ENCODE measurements around the gene IGF1. TPM values are rescaled to one million over a fixed set of nuclear protein-coding genes. Genes with fewer than 3 reads are reported as not detected.

The IGF1 gene
- total RNA-seq, 1 experiment from 2014 or later = 0.42 TPM

DNA sequence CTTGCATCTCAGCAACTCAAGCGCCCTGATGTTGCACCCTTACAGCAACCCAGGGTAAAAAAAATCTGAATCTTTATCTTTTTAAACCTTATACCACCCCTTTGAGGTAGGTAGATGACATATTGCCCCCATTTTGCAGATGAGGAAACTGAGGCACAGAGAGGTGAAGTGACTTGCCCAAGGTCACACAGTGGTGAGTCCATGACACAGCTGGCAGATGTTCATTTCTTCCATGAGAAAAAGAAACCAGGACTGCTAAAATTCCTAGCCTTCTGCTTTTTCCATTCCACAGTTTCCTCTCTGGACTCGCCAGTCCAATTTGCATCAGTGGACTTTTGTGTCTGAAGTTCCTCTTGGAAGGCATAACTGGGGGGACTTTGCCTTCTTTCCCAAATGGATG is 79.3 kb downstream of the IGF1 start:
- H3K9me3 ChIP-seq (ENCODE audit: control insufficient read depth in 1 of 2, insufficient read depth in 1 of 2, low read depth in 1 of 2, low read length in 2 of 2) = no peaks in the 10 kb centered on the region
- H3K9me2 ChIP-seq (ENCODE audit: insufficient read depth) = no peaks in the 10 kb centered on the region
- no peak overlapping the region for H2AFZ ChIP-seq (ENCODE audit: low read depth, low read length, poor library complexity, severe bottlenecking)
- DNase-seq (ENCODE audit: low read depth, low spot score) = no peak
- H3K4me3 ChIP-seq (replicated peaks in 1 of 2; ENCODE audit: low read depth in 1 of 2, low read length in 2 of 2) = no peak overlapping the region
- no peak overlapping the region for H3K4me2 ChIP-seq (ENCODE audit: low read length)
- intact Hi-C loops (cut with micrococcal nuclease) = no loop called here
- no peaks in the 10 kb centered on the region for H3K79me2 ChIP-seq (ENCODE audit: insufficient read depth, low read length)
- no peak for TF ChIP-seq CBX3 (IDR thresholded peaks at IDR 0.05; ENCODE audit: low read depth)
- TF ChIP-seq SRF (IDR thresholded peaks at IDR 0.05; ENCODE audit: low read depth) = no peak
- TF ChIP-seq POLR2AphosphoS5 (IDR thresholded peaks at IDR 0.05; ENCODE audit: low read depth, low read length) = no peak
- no peak for TF ChIP-seq EGR1 (IDR thresholded peaks at IDR 0.05; ENCODE audit: low read depth)
- TF ChIP-seq EZH2phosphoT487 (IDR thresholded peaks at IDR 0.05; ENCODE audit: borderline replicate concordance) = no peak
- TF ChIP-seq, protein P1, sequence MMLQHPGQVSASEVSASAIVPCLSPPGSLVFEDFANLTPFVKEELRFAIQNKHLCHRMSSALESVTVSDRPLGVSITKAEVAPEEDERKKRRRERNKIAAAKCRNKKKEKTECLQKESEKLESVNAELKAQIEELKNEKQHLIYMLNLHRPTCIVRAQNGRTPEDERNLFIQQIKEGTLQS (IDR thresholded peaks at IDR 0.05) = no peak
- TF ChIP-seq POLR2A (IDR thresholded peaks at IDR 0.05; ENCODE audit: borderline replicate concordance, extremely low read depth, insufficient read depth, insufficient read length) = no peak
- no peak for TF ChIP-seq SIN3A (IDR thresholded peaks at IDR 0.05; ENCODE audit: low read depth)
- TF ChIP-seq FOSL1 (IDR thresholded peaks at IDR 0.05; ENCODE audit: low read depth) = no peak
- TF ChIP-seq, protein P2, sequence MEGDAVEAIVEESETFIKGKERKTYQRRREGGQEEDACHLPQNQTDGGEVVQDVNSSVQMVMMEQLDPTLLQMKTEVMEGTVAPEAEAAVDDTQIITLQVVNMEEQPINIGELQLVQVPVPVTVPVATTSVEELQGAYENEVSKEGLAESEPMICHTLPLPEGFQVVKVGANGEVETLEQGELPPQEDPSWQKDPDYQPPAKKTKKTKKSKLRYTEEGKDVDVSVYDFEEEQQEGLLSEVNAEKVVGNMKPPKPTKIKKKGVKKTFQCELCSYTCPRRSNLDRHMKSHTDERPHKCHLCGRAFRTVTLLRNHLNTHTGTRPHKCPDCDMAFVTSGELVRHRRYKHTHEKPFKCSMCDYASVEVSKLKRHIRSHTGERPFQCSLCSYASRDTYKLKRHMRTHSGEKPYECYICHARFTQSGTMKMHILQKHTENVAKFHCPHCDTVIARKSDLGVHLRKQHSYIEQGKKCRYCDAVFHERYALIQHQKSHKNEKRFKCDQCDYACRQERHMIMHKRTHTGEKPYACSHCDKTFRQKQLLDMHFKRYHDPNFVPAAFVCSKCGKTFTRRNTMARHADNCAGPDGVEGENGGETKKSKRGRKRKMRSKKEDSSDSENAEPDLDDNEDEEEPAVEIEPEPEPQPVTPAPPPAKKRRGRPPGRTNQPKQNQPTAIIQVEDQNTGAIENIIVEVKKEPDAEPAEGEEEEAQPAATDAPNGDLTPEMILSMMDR (IDR thresholded peaks at IDR 0.05 in 2 of 3, conservative IDR thresholded peaks at IDR 0.05 in 1 of 3; ENCODE audit: borderline replicate concordance in 1 of 3, insufficient read depth in 1 of 3, low read depth in 2 of 3, low read length in 2 of 3) = no peak
- TF ChIP-seq ZNF274 (IDR thresholded peaks at IDR 0.05; ENCODE audit: low read depth, low read length) = no peak
- BruUV-seq (replicated peaks) = no TSS peak
- H3K36me3 ChIP-seq (ENCODE audit: control insufficient read depth in 1 of 2, insufficient read depth in 2 of 2, low read length in 2 of 2) = no peaks in the 10 kb centered on the region
- ChIA-PET RAD21 (ENCODE audit: low non-redundant PET in 1 of 2, low total read pairs in 2 of 2, uncharacterized antibody in 2 of 2, unreplicated experiment in 2 of 2) (no interaction called here), CTCF (no interaction called here), POLR2A (no interaction called here)
- no peaks in the 10 kb centered on the region for H4K20me1 ChIP-seq (ENCODE audit: insufficient read depth)
- ATAC-seq = no peak
- no peaks in the 10 kb centered on the region for H3K4me1 ChIP-seq (ENCODE audit: control insufficient read depth in 1 of 2, insufficient read depth in 2 of 2, low read length in 2 of 2)
- H3K9ac ChIP-seq (ENCODE audit: low read length) = no peak overlapping the region
- no peak overlapping the region for H3K27ac ChIP-seq (ENCODE audit: low read depth, low read length)
- H3K27me3 ChIP-seq (ENCODE audit: insufficient read depth, low read length) = no peaks in the 10 kb centered on the region
